Measurements from ENCODE around the gene TYW5. TPM values are rescaled to one million over a fixed set of nuclear protein-coding genes. Genes with fewer than 3 reads are reported as not detected.

The TYW5 gene
- total RNA-seq, 1 experiment from 2014 or later: 13.5 TPM

DNA sequence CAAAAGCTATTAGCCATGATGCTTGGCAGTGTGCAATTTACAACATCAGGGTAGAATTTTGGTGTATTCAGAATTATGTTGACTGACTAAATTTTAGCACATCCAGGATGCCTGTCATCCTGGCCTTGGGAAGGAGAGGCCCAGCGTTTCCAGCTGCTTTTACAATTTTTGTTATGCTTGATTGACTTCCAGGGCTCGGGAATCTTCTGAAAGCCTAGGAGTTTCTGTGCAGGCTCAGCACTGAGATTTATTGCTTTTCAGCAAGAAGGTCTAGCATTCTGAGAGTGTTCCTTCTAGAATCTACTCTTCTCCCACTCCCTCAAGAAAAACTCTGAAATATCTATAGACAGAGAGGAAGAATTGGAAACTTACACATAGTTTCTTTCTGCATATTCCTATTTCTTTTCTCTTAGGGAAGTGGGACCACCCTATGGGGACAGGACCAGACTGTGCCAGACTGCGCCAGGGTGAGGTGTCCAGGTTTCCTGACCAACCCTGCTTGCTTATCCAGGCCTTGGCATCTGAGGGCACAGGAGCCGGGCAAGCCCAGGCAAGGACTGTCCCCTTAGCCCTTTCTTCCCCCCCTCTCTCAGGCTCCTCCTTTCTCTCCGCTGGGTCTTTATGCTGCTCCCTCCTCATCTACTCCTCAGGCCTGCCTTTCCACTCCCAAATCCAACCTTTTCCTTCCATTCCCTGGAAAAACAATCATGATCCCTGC is 27.0 kb upstream of the TYW5 start:
- no peak for DNase-seq (ENCODE audit: low spot score)
- ChIA-PET POLR2A (no interaction called here), CTCF (interaction anchor here (1.4 to 2.5 kb wide), 2 partner anchors 499 to 501 kb away, joined by 4 to 9 read pairs; no protein-coding TSS in a partner anchor)
- H3K4me3 Mint-ChIP-seq: no peak overlapping the region
- peak overlapping the region; percentile 31 for H3K27ac Mint-ChIP-seq
- ATAC-seq: no peak
- H3K4me1 Mint-ChIP-seq: peaks cover 57% of the 10 kb centered on the region
- no peaks in the 10 kb centered on the region for H3K27me3 Mint-ChIP-seq (ENCODE audit: low read depth)
- TF ChIP-seq, protein P1, sequence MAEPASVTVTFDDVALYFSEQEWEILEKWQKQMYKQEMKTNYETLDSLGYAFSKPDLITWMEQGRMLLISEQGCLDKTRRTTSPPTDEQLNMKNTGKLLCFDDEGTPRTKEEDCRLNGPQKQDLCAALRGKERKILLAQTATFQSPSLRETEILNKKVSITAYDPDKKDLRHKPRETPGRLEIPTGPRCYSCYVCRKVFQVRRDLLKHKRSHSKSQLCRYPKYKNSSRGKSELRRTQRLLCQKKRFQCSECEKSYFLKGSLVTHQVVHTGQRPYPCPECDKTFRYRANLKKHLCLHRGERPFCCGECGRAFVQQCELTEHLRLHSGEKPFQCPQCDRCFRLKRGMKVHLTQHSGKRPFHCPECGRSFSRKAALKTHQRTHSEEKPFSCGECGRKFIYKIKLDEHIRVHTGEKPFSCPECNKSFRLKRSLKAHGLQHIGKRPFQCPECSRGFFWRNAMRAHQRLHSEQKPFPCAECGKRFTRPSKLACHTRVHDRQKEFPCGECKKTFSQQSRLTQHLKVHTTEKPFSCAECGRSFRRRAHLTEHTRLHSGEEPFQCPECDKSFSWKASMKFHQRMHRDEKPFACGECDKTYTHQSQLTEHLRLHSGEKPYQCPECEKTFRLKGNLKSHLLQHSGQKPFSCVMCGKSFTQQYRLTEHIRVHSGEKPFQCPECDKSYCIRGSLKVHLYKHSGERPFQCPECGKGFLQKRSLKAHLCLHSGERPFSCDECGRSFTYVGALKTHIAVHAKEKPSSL (CRISPR knock-in tag; conservative IDR thresholded peaks at IDR 0.05): no peak
- TF ChIP-seq, protein P2, sequence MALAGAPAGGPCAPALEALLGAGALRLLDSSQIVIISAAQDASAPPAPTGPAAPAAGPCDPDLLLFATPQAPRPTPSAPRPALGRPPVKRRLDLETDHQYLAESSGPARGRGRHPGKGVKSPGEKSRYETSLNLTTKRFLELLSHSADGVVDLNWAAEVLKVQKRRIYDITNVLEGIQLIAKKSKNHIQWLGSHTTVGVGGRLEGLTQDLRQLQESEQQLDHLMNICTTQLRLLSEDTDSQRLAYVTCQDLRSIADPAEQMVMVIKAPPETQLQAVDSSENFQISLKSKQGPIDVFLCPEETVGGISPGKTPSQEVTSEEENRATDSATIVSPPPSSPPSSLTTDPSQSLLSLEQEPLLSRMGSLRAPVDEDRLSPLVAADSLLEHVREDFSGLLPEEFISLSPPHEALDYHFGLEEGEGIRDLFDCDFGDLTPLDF (CRISPR knock-in tag; IDR thresholded peaks at IDR 0.05): no peak
- TF ChIP-seq, protein P3, sequence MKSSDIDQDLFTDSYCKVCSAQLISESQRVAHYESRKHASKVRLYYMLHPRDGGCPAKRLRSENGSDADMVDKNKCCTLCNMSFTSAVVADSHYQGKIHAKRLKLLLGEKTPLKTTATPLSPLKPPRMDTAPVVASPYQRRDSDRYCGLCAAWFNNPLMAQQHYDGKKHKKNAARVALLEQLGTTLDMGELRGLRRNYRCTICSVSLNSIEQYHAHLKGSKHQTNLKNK (CRISPR knock-in tag; IDR thresholded peaks at IDR 0.05): no peak
- TF ChIP-seq, protein P4, sequence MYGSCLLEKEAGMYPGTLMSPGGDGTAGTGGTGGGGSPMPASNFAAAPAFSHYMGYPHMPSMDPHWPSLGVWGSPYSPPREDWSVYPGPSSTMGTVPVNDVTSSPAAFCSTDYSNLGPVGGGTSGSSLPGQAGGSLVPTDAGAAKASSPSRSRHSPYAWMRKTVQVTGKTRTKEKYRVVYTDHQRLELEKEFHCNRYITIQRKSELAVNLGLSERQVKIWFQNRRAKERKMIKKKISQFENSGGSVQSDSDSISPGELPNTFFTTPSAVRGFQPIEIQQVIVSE (CRISPR knock-in tag; IDR thresholded peaks at IDR 0.05; ENCODE audit: borderline replicate concordance): no peak
- TF ChIP-seq MYBL2 (CRISPR knock-in tag; IDR thresholded peaks at IDR 0.05) (no peak), HMGA2 (CRISPR knock-in tag; IDR thresholded peaks at IDR 0.05) (no peak), ATF1 (CRISPR knock-in tag; IDR thresholded peaks at IDR 0.05) (no peak), TEAD4 (CRISPR knock-in tag; IDR thresholded peaks at IDR 0.05) (no peak), CREB1 (CRISPR knock-in tag; IDR thresholded peaks at IDR 0.05) (no peak), IRF2 (CRISPR knock-in tag; IDR thresholded peaks at IDR 0.05; ENCODE audit: borderline replicate concordance, low read depth) (no peak), ETV6 (CRISPR knock-in tag; IDR thresholded peaks at IDR 0.05) (no peak)
- TF ChIP-seq, protein P5, sequence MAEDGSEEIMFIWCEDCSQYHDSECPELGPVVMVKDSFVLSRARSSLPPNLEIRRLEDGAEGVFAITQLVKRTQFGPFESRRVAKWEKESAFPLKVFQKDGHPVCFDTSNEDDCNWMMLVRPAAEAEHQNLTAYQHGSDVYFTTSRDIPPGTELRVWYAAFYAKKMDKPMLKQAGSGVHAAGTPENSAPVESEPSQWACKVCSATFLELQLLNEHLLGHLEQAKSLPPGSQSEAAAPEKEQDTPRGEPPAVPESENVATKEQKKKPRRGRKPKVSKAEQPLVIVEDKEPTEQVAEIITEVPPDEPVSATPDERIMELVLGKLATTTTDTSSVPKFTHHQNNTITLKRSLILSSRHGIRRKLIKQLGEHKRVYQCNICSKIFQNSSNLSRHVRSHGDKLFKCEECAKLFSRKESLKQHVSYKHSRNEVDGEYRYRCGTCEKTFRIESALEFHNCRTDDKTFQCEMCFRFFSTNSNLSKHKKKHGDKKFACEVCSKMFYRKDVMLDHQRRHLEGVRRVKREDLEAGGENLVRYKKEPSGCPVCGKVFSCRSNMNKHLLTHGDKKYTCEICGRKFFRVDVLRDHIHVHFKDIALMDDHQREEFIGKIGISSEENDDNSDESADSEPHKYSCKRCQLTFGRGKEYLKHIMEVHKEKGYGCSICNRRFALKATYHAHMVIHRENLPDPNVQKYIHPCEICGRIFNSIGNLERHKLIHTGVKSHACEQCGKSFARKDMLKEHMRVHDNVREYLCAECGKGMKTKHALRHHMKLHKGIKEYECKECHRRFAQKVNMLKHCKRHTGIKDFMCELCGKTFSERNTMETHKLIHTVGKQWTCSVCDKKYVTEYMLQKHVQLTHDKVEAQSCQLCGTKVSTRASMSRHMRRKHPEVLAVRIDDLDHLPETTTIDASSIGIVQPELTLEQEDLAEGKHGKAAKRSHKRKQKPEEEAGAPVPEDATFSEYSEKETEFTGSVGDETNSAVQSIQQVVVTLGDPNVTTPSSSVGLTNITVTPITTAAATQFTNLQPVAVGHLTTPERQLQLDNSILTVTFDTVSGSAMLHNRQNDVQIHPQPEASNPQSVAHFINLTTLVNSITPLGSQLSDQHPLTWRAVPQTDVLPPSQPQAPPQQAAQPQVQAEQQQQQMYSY (CRISPR knock-in tag; IDR thresholded peaks at IDR 0.05): no peak
- TF ChIP-seq, protein P6, sequence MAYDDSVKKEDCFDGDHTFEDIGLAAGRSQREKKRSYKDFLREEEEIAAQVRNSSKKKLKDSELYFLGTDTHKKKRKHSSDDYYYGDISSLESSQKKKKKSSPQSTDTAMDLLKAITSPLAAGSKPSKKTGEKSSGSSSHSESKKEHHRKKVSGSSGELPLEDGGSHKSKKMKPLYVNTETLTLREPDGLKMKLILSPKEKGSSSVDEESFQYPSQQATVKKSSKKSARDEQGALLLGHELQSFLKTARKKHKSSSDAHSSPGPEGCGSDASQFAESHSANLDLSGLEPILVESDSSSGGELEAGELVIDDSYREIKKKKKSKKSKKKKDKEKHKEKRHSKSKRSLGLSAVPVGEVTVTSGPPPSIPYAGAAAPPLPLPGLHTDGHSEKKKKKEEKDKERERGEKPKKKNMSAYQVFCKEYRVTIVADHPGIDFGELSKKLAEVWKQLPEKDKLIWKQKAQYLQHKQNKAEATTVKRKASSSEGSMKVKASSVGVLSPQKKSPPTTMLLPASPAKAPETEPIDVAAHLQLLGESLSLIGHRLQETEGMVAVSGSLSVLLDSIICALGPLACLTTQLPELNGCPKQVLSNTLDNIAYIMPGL (CRISPR knock-in tag; IDR thresholded peaks at IDR 0.05): no peak
- TF ChIP-seq, protein P7, sequence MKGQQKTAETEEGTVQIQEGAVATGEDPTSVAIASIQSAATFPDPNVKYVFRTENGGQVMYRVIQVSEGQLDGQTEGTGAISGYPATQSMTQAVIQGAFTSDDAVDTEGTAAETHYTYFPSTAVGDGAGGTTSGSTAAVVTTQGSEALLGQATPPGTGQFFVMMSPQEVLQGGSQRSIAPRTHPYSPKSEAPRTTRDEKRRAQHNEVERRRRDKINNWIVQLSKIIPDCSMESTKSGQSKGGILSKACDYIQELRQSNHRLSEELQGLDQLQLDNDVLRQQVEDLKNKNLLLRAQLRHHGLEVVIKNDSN (CRISPR knock-in tag; IDR thresholded peaks at IDR 0.05): no peak
- H3K36me3 Mint-ChIP-seq: 0 out of 2 replicates have a peak, but pooled peaks cover 4% of the 10 kb centered on the region
- no peaks in the 10 kb centered on the region for H3K9me3 Mint-ChIP-seq

All from WTC11 (cell line).